ENCODE measurements around the gene WDR5.

Gene WDR5

GRCh38 chr9:134186471-134187109, 50.7 kb downstream of the WDR5 start:
- DNase-seq (ENCODE audit: low read depth in 2 of 3, low spot score in 2 of 3), result no peak

GRCh38 chr9:134187110-134187531, 51.2 kb downstream of the WDR5 start:
- DNase-seq (ENCODE audit: low read depth in 2 of 3, low spot score in 2 of 3), result no peak

GRCh38 chr9:134187891-134188385, 52.1 kb downstream of the WDR5 start:
- no peak for DNase-seq (ENCODE audit: low read depth in 2 of 3, low spot score in 2 of 3)

- no peak for DNase-seq (ENCODE audit: low read depth in 2 of 3, low spot score in 2 of 3)
These were observed 52.7 kb downstream of the WDR5 start for GRCh38 chr9:134188386-134189144.

GRCh38 chr9:134189145-134189469, 53.2 kb downstream of the WDR5 start:
- DNase-seq (ENCODE audit: low read depth in 2 of 3, low spot score in 2 of 3), result no peak

GRCh38 chr9:134189470-134190231, 53.8 kb downstream of the WDR5 start:
- no peak for DNase-seq (ENCODE audit: low read depth in 2 of 3, low spot score in 2 of 3)

- no peak for DNase-seq (ENCODE audit: low read depth in 2 of 3, low spot score in 2 of 3)
These were observed 54.6 kb downstream of the WDR5 start for GRCh38 chr9:134190232-134191121.

GRCh38 chr9:134191455-134192209, 55.8 kb downstream of the WDR5 start:
- no peak for DNase-seq (ENCODE audit: low read depth in 2 of 3, low spot score in 2 of 3)

GRCh38 chr9:134192311-134192950, 56.5 kb downstream of the WDR5 start:
- DNase-seq (ENCODE audit: low read depth in 2 of 3, low spot score in 2 of 3), result no peak

GRCh38 chr9:134192951-134193731, 57.3 kb downstream of the WDR5 start:
- DNase-seq (ENCODE audit: low read depth in 2 of 3, low spot score in 2 of 3), result no peak

GRCh38 chr9:134193912-134194535, 58.1 kb downstream of the WDR5 start:
- DNase-seq (ENCODE audit: low read depth in 2 of 3, low spot score in 2 of 3), result no peak

- DNase-seq (ENCODE audit: low read depth in 2 of 3, low spot score in 2 of 3), result no peak
These were observed 59.7 kb downstream of the WDR5 start for GRCh38 chr9:134195558-134195957.

- no peak for DNase-seq (ENCODE audit: low read depth in 2 of 3, low spot score in 2 of 3)
These were observed 61.0 kb downstream of the WDR5 start for GRCh38 chr9:134196911-134197310.

GRCh38 chr9:134198791-134199190, 62.9 kb downstream of the WDR5 start:
- no peak for DNase-seq (ENCODE audit: low read depth in 2 of 3, low spot score in 2 of 3)

GRCh38 chr9:134200730-134201129, 64.8 kb downstream of the WDR5 start:
- no peak for DNase-seq (ENCODE audit: low read depth in 2 of 3, low spot score in 2 of 3)

- DNase-seq (ENCODE audit: low read depth in 2 of 3, low spot score in 2 of 3), result no peak
These were observed 67.3 kb downstream of the WDR5 start for GRCh38 chr9:134203224-134203623.

GRCh38 chr9:134204041-134204440, 68.2 kb downstream of the WDR5 start:
- DNase-seq (ENCODE audit: low read depth in 2 of 3, low spot score in 2 of 3), result no peak

- DNase-seq (ENCODE audit: low read depth in 2 of 3, low spot score in 2 of 3), result no peak
These were observed 69.2 kb downstream of the WDR5 start for GRCh38 chr9:134204991-134205578.
